GM19372 (cell line): ENCODE measurements around the gene LDLRAP1.
"Not testable (repeated sequence)": the region's sequence is repeated elsewhere in the genome, so short reads cannot be mapped to it uniquely, and the experiment has no call there.

Experiments used
- ATAC-seq: cut with Tn5 transposase; IDR thresholded peaks from one replicate; pipeline ENCODE4 v1.9.1; 2021; ENCODE audit warnings: mild to moderate bottlenecking, low read depth, moderate library complexity; ENCODE audit not compliant: unreplicated experiment

LDLRAP1 gene, protein sequence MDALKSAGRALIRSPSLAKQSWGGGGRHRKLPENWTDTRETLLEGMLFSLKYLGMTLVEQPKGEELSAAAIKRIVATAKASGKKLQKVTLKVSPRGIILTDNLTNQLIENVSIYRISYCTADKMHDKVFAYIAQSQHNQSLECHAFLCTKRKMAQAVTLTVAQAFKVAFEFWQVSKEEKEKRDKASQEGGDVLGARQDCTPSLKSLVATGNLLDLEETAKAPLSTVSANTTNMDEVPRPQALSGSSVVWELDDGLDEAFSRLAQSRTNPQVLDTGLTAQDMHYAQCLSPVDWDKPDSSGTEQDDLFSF

DNA sequence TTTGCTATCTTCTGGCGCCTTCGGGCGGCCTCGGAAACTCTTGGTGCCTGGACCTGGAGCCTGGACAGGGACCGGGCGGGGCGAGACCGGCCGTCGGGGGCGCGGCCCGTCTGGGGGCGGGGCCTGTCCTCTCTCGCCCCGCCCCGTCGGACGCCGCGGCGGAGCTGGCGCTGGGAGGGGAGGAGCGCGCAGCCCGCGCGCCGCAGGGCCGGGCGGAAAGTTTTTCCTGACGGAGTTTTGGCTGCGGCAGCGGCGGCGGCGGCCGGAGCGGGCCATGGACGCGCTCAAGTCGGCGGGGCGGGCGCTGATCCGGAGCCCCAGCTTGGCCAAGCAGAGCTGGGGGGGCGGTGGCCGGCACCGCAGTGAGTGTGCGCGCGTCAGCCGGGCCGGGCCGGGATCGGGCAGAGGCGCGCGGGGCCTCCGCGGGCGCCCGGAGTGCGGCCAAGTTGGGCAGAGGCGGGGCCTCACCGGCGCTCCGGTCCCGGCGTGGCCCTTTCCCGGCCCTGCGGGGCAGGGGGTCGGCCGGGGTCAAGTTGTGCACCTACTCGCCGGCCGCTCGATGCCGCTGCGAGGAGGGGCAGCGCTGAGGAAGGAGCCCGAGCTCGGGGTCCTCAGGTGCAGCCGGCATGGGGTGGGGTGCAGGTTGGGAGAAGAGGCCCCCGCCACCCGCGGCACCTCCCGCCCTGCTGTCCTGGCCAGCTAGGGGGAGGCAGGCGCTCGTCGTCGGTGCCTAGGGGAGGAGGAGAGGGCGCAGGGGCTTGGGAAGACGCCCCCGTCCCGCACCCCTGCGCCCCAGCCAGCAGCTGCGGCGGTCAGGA, at the start of gene LDLRAP1:
LDLRAP1 (plus strand) TSS at position 182 of the 818 bp plus-strand sequence; CDS start at position 275, 93 bp downstream.
- peak; percentile 68 for ATAC-seq

DNA sequence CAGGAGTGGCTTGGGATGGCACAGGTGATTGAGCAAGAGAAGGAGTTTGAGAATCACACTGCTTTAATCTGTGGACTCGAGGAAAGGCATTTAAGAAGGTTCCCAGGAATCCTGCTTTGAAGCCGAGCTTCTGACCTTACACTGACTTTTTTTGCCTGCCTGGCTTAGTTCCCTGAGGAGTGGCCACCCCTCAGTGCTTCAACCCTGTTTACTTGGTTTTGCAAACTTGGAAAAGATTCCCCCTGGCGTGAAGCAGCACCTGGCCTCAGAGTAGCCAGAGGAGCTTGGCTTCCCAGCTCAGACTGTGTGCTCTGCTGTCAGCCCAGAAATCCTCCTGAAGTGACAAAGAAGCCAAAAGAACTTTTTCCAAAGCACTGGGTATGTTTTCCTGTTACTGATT, 48.5 kb upstream of the LDLRAP1 start:
- ATAC-seq, result no peak

DNA sequence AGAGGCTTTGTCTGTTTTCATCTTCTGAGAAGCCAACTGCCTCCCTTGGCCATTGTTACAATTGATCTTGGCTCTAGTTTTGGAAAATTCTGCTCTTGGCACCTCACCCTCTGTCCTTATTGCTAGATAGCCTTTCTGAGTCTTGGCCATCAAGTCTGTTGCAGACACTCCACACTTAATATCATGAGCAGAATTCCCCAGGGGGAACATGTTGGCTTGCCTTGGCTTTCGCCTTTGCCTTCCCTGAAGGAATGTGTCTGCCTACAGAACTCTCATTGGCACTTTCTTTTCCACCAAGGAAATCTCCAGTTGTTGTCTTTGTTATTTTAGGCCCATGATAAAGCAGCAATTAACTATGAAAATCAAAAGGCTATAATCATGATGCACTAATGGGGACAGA, 42.7 kb upstream of the LDLRAP1 start:
- ATAC-seq, result no peak

- ATAC-seq, result no peak
Measured at GRCh38 chr1:25501235-25502058, 42.0 kb upstream of the LDLRAP1 start.

GRCh38 chr1:25502957-25503356, 40.4 kb upstream of the LDLRAP1 start:
- no peak for ATAC-seq

- no peak for ATAC-seq
Measured at GRCh38 chr1:25503551-25504426, 39.6 kb upstream of the LDLRAP1 start.

DNA sequence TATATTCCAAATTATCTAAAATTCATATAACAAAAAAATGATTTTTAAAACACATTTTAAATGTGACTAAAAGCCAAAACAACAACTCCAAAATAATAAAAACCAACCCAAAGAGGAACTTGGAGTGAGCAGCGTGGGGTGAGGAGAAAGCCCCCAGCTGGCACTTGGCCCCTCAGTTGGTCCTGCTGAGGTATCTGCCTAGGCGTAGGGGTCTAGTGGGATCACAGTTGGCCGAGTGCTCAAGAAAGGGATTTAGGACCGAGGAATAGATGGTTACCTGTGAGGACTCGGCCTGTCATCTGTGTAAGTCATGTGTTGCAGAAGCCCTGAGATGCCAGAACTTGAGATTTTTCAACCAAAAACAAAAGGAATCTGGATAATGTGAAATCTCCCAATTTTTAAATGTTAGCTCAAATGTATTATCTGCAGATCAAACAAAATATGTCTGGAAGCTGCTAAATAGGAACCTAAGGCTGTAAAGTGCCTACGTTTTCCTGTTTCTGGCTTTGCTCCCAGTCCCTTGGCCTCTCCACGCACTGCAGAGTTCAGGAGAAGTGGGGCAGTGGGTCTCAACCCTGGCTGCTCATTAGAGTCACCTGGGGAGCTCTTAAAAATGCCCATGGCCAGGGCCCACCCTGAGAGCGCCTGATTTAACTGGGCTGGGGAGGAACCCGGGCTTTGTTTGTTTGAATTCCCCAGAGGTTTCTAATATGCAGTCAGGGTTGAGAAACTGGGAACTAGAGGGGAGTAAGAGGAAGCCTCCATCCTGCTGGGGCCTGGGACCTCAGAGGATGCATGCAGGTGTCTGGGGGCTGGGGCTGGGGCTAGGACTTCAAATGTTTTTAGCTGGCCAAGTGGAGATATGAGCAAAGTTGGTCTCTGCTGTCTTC, 38.5 kb upstream of the LDLRAP1 start:
- ATAC-seq, result no peak

DNA sequence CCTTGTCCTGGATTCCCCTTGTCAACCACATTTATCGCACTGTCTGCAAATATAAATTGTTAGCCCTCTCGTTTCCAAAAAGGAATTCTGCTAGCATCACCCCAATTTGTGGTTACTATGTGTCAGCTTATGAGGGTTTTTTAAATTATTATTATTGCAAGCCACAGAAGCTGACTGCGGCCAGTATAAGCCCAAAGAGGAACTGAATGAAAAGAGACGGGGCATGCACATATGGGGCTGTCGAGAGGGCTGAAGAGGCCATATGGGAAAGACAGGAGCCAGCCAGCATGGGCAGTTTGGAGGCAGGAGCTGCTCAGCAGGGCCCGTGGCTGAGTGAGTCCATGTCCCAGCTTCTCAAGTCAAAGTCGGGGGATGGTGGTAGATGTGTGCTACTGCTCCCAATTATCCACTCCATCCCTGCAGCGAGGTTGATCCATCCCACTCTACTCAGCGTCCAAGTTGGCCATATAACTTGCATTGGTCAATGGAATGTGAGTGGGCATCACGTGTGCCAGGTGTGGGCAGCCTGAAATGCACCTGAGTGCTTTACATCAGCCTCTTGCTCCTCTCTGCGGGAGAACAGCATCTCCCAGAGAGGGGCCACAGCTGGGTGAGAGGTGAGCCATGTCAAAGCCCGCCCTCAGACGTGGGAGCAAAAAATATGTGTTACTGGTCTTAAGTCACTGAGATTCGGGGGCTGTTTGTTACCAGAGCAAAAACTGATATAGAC, 37.6 kb upstream of the LDLRAP1 start:
- no peak for ATAC-seq

GRCh38 chr1:25506566-25507463, 36.6 kb upstream of the LDLRAP1 start:
- not testable (repeated sequence) for ATAC-seq

- no peak for ATAC-seq
Measured at GRCh38 chr1:25513666-25514065, 29.7 kb upstream of the LDLRAP1 start.

DNA sequence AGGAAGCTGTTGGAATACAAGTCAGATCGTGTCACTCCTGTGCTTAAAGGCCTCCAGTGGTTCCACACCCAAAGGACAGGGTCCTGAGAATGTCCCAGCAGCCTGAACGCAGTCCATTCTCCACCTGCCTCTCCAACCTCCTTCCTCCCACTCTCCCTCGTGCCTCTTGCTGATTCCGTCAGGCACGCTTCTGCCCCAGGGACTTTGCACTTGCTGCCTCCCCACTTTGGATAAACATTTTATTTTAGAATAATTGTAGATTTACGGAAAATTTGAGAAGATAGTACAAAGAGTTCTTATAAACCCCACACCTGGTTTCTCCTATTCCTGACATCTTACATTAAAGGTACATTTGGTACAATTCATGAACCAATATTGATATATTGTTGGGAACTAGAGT, 28.4 kb upstream of the LDLRAP1 start:
- ATAC-seq, result no peak

DNA sequence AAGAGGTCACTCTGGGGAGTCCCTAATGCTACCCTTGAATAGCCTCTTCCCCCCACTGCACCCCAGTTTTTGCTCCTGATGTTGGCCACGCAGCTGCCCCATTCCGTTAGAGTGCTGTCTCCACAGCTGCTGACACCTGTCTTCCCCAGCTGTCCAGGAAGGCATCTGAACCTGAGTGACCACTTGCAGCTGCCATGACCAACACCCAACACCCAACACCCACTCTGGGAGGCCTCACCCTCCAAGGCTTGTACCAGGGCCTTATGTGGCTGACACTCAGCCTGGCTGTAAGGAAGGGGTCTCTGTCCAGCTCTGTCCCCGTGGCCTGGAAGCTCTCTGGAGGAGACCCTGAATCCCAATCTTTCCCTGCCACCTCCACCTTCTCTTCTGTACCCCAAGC, 26.7 kb upstream of the LDLRAP1 start:
- no peak for ATAC-seq

DNA sequence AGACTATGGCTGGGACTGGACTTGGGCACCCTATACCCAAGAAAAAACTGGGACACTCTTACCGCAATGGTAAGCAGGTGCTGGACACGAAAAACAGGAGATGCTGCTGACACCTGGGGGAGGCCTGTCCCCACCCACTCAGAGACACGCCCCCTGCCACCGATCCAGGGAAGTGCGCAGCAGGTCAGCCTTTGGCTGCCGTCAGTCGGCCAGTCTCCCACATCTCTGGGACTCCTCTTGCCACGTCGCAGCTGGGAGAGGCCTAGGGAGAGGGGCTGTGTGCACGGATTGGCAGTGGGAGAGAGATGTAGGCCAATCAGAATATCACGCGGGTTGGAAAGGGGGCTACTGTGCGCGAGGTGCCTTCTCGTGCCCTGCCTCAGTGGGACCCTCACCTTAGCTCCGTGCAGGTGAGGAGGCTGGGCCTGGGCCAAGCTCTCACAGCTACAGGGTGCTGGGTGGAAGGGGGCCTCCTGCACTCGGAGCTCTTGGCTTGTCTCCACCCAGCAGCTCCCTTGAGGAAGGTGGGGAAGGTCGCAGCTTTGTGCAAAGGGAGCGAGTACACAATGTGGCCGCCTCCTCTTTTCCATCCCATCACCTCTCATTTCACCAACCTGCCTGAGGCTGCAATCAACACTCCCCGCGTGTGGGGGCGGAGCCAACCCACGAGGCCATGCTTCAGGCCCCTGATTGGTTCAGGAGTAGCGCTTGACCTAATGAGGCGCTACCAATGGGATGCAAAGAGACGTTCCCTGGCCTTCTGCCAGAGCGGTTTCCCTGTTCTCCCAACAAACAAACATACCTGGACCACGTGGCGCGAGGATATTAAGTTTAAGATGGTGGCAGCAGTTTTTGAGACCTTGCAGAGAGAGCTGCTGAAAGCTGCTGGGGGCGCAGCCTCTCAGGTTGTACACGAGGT, 25.7 kb upstream of the LDLRAP1 start:
- ATAC-seq, result no peak

DNA sequence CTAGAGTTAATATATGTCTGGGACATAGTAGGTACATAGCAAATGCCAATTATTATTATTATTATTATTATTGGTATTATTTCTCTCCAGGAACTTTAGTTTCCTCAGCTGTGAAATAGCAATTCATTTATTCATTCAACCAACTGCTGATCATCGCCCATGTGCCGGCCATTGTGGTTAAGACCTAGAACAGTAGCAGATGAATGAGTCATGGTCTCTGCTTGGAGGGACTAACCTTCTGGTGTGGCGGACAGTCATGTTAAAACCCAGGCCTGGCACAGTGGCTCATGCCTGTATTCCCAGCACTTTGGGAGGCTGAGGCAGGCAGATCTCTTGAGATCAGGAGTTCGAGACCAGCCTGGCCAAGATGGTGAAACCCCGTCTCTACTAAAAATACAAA, 23.8 kb upstream of the LDLRAP1 start:
- no peak for ATAC-seq

DNA sequence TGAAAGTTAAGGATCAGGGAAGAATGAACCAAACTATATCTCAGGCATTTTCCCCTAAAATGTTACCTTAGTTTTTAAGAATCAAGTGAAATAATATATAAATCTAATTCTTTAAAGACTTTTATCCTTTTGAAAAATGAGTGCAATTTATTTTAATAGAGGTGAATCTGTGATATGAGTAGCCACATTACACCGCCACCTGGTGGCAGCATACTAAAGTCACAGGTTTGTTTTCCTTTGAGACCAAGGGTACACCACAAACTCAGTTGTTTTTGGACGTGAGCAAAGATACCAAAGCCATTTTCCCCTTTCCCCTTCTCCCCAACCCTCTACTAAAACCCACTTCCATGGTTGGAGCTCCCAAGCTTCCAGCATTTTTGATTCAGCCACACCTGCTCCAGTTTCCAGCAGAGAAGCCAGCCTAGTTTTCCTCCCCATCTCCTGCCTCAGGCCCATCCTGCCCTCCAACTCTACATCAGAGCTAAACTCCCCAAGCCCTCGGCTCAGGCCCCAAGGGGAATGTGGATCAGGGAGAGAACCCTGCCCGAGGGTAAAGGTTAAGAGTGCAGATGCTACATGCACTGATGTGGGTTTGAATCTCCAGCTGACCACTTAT, 22.9 kb upstream of the LDLRAP1 start:
- no peak for ATAC-seq
